HG02943 (cell line): ENCODE results near the gene DACH1.
"Not testable (repeated sequence)": the region's sequence is repeated elsewhere in the genome, so short reads cannot be mapped to it uniquely, and the experiment has no call there.

Experiments
- ATAC-seq: cut with Tn5 transposase; IDR thresholded peaks from one replicate; pipeline ENCODE4 v1.9.1; 2021; ENCODE audit warnings: mild to moderate bottlenecking, low read depth, moderate library complexity; ENCODE audit not compliant: unreplicated experiment

Gene DACH1

GRCh38 chr13:71786875-71787274, 80.1 kb downstream of the DACH1 start:
- ATAC-seq = no peak

GRCh38 chr13:71785361-71785760, 81.6 kb downstream of the DACH1 start:
- no peak for ATAC-seq

DNA sequence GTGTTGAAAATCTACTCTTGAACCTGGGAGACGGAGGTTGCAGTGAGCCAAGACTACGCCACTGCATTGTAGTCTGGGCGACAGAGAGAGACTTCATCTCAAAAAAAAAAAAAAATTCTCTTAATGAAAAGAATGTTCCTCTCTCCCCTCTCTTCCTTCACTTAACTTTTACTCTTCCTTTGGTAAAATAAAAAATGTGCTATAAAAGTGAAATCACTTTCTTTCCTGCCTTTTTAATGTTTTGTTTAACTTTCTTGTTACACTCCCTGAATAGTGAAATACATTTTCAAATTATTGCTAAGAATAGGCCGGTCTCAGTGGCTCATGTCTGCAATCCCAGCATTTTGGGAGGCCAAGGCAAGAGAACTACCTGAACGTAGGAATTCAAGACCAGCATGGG, 86.5 kb downstream of the DACH1 start:
- ATAC-seq = no peak

- not testable (repeated sequence) for ATAC-seq
Observed at GRCh38 chr13:71778998-71779397, 88.0 kb downstream of the DACH1 start.

- ATAC-seq = no peak
Observed at GRCh38 chr13:71775966-71776365, 91.0 kb downstream of the DACH1 start.

DNA sequence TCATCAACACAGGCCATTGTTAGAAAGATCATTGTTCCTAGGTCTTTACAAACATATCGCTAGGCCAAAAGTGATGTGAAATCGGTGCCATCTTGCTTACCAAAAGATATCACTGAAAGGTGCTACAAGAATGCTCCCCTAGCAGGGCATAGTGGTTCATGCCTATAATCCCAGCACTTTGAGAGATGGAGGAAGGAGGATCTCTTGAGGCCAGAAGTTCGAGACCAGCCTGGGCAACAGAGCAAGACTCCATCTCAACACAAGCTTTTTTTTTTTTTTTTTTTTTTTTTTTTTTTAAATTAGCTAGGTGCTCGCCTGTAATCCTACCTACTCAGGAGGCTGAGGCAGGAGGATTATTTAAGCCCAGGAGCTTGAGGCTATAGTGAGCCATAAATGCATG, 92.1 kb downstream of the DACH1 start:
- no peak for ATAC-seq

- ATAC-seq = no peak
Observed at GRCh38 chr13:71773531-71773930, 93.5 kb downstream of the DACH1 start.

DNA sequence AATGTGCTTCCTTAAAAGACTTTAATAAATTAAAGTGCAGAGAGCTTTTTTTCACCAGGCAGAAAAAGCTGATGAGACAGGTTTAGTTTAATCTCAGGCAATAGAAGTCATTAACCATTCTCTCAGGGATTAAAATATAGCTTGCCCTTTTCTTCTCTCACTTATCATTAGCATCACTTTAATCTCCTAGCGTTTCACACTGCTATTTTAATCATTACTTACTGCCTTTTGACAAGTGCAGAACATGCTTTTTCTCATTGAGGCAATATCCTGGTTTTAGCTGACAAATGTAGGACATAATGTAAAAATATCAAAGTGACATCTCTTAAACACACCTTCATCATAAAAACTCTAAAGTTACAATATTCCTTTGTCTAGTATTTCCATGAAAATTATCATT, 94.6 kb downstream of the DACH1 start:
- ATAC-seq = no peak

- ATAC-seq = no peak
Observed at GRCh38 chr13:71771144-71771543, 95.9 kb downstream of the DACH1 start.

- no peak for ATAC-seq
Observed at GRCh38 chr13:71770710-71771109, 96.3 kb downstream of the DACH1 start.

- no peak for ATAC-seq
Observed at GRCh38 chr13:71768881-71769280, 98.1 kb downstream of the DACH1 start.

DNA sequence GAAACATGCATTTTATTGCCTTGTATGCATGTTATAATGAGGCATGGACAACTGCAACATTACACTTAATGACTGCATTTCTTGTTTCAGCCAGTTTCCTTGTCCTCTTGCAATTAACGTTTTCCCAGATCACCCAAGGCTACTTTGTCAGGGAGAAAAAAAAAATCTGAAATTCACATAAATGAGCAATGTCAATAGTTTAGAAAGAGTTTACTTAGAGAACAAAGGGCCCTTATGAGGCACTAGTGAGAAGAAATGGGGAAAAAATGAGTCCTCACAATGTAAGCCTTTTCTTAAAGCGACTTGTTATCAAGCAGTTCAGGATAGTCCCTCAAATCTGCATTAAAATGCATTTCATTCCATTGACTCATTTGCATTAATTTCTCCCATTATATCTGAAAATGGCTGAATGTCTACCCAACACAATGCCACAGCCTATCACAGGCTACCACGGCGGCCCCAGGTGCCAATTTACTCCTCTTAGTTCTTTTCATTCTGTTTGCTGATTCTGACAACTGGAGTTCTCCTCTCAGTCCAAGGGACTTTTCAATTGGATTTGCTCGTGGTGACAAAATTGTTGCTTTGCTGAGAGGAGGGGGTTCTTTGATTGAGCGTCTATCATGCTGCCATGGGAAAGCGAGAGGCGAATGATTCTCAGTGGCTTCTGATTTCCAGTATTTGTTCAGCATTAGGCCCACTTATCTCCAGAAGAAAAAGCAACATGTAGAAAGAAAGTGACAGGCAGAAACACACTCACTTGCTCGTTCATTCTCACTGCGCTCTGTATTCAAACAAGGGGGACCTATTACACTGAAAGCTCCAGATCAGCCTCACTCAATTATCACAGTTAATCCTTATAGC, 107.1 kb downstream of the DACH1 start:
- ATAC-seq = no peak

DNA sequence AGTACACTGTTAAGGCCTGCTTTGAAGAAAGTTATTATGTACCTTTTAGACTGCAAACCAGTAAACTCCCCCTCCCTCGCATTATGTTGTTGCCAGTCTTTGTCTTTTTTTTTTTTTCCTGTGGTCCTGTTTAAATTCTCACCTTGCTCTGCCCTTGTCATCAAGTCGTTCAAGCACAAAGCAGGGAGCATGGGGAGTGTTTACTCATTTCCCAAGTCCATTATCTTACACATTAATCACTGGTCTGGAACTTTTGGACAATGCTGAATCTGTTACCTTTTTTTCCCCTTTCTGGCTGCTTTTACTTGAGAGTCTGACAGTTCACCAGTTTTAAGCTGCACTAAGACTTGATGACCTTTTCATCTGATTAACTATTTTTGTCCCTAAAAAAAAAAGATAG, 108.2 kb downstream of the DACH1 start:
- no peak for ATAC-seq

- no peak for ATAC-seq
Observed at GRCh38 chr13:71754407-71754974, 112.5 kb downstream of the DACH1 start.

DNA sequence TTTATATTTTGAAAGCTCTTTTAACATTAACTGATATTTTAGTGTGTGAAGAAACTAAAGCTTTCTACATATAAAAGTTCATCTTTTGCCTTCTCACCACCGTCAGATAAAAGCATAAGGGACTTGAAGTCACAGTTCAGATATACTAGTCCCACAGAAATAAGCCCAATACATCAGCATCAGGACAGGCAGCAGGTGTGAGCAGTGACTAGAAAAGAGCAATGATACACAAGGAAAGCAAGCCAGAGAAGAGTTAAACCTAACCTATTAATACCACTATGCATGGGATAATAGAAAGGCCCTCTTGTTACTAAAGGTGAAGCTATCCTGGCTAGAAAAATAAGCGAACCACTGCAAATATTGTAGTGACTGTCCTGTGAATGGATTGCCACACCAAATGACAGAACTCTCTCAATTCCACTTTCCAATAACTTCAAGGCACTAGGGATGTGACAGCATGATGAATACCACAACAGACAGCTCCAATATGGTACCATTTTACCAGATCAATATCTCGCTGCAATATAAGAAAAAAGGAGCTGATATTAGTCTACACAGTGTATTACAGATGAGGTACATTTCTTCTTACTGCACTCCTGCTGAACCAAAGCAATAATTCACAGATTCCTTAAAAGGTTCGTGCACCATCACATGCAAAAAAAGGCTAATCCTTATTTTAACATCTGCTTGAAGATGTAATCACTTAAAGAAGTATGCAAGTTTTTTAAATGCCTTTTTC, 114.1 kb downstream of the DACH1 start:
- ATAC-seq = no peak

DNA sequence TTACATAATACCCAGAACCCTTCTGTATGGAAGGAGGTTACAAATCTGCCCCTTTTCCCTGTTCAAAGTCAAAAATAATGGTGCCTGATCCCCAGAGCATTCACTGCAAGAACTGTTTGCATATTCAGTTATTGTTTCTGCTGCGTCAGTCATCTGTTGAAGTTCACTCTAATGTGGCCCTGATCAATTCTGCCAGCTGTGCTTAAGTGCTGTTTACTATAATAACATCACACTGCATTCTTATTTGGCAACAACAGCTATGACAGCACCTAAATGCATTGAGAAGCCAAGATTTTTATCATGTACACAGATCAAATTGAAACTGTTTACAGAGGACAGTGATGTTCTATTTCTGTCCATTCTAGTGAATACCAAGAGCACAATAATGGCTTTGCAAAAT, 115.9 kb downstream of the DACH1 start:
- no peak for ATAC-seq

DNA sequence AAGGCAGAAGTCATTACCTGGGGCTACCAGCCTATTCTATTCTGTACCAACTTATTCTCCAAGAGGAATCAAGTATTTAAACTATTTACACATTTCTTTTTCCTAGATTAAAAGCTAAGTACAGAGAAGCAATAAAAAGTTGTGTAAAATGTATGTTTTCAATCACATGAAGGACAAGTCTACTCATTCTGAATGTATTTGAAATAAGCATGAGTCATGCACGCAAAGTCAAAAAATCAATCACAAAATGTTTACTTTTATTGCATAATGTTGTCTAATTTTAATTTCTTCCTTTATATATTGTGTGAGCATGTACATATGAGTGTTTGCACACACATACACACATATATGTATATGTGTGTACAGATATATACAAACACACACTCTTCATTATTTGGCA, 136.7 kb downstream of the DACH1 start:
- ATAC-seq = no peak

DNA sequence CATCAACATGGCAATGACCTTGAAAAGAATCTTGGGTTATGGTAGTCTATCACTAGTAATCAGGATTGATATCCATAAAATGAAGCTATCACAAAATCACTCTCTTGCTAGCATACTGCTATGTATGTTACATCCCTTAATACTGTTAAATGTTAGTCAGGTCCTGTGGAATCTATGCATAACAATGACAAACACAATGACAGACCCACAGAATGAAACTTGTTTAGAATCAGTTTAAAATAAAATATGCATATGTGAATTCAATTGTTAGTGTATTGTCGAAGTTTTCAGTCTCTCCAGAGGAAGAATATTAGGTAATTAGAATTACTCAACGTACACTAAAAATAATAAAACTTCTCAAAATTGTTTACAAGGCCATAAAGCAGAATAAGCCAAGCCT, 137.6 kb downstream of the DACH1 start:
- ATAC-seq = no peak

GRCh38 chr13:71727662-71728061, 139.3 kb downstream of the DACH1 start:
- no peak for ATAC-seq

GRCh38 chr13:71727042-71727441, 140.0 kb downstream of the DACH1 start:
- ATAC-seq = no peak

DNA sequence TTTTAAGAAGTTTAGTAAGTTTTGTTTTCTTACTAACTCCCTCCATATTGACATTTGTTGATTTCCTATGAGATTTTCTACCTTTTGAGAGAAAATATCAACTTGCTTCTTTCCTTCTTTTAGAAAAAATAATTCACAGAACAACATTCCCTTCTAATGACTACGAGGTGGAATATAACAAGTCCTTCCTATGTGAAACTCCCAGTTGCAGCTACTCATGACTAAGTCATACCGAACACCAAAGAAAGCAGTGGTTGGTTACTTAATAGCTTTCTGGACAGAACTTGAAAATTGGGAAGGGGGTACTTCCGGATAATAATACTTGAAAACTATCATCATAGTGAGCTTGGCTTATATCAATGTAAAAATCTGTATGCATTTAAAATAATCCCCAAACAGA, 144.8 kb downstream of the DACH1 start:
- no peak for ATAC-seq

DNA sequence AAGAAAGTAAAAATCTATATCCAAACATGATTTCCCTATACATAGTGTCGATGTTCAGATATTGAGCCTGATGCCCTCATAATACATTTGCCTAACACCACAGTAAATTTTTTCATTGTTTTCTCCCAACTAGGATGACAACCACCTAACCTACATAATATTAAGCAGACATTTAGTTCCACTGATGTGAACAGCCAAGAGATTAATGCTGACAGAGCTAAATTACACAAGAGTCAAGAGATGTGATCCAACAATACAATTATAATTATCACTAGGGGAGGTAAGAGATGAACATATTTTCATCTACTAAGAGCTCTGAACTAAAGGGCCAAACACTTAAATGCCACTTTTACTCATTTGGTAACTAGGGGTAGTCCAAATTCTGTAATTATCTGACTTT, 145.9 kb downstream of the DACH1 start:
- no peak for ATAC-seq
